ENCODE results near the gene POT1. TPM values are rescaled to one million over a fixed set of nuclear protein-coding genes. Genes with fewer than 3 reads are reported as not detected.

POT1 gene
- total RNA-seq, 4 donors from 2014 or later: 25.5 to 50.4 (median 33.5) TPM

GRCh38 chr7:124779620-124780019, 150.0 kb downstream of the POT1 start:
- Histone ChIP-seq H3K9me3 (no peaks in the 10 kb centered on the region), H3K4me3 (no peak overlapping the region), H3K27ac (no peak overlapping the region), H3K27me3 (no peaks in the 10 kb centered on the region), H3K36me3 (no peaks in the 10 kb centered on the region), H3K4me1 (no peaks in the 10 kb centered on the region)
- DNase-seq (ENCODE audit: low spot score in 2 of 2): no peak
- TF ChIP-seq, protein P1, sequence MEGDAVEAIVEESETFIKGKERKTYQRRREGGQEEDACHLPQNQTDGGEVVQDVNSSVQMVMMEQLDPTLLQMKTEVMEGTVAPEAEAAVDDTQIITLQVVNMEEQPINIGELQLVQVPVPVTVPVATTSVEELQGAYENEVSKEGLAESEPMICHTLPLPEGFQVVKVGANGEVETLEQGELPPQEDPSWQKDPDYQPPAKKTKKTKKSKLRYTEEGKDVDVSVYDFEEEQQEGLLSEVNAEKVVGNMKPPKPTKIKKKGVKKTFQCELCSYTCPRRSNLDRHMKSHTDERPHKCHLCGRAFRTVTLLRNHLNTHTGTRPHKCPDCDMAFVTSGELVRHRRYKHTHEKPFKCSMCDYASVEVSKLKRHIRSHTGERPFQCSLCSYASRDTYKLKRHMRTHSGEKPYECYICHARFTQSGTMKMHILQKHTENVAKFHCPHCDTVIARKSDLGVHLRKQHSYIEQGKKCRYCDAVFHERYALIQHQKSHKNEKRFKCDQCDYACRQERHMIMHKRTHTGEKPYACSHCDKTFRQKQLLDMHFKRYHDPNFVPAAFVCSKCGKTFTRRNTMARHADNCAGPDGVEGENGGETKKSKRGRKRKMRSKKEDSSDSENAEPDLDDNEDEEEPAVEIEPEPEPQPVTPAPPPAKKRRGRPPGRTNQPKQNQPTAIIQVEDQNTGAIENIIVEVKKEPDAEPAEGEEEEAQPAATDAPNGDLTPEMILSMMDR (IDR thresholded peaks at IDR 0.05): no peak
- TF ChIP-seq EP300 (IDR thresholded peaks at IDR 0.05) (no peak), POLR2A (IDR thresholded peaks at IDR 0.05) (no peak)

GRCh38 chr7:124779194-124779593, 150.4 kb downstream of the POT1 start:
- H3K27ac ChIP-seq: no peak overlapping the region
- H3K4me3 ChIP-seq: no peak overlapping the region
- no peak for TF ChIP-seq POLR2A (IDR thresholded peaks at IDR 0.05)
- TF ChIP-seq, protein P1 (IDR thresholded peaks at IDR 0.05): no peak
- TF ChIP-seq EP300 (IDR thresholded peaks at IDR 0.05): no peak
- no peaks in the 10 kb centered on the region for H3K4me1 ChIP-seq
- no peaks in the 10 kb centered on the region for H3K9me3 ChIP-seq
- WGBS, 2 donors: 61 to 67% methylated on average over 3 of the region's 3 CpGs
- H3K27me3 ChIP-seq: no peaks in the 10 kb centered on the region
- no peaks in the 10 kb centered on the region for H3K36me3 ChIP-seq
- no peak for DNase-seq (ENCODE audit: low spot score in 2 of 2)

GRCh38 chr7:124777268-124777667, 152.4 kb downstream of the POT1 start:
- DNase-seq (ENCODE audit: low spot score in 2 of 2): no peak
- TF ChIP-seq EP300 (IDR thresholded peaks at IDR 0.05): no peak
- TF ChIP-seq, protein P1 (IDR thresholded peaks at IDR 0.05): no peak
- TF ChIP-seq POLR2A (IDR thresholded peaks at IDR 0.05): no peak
- H3K27me3 ChIP-seq: no peaks in the 10 kb centered on the region
- no peaks in the 10 kb centered on the region for H3K36me3 ChIP-seq
- no peak overlapping the region for H3K4me3 ChIP-seq
- no peaks in the 10 kb centered on the region for H3K4me1 ChIP-seq
- WGBS, 2 donors: 51 to 70% methylated on average over 2 of the region's 2 CpGs
- no peak overlapping the region for H3K27ac ChIP-seq
- no peaks in the 10 kb centered on the region for H3K9me3 ChIP-seq

GRCh38 chr7:124776153-124776552, 153.5 kb downstream of the POT1 start:
- TF ChIP-seq, protein P1 (IDR thresholded peaks at IDR 0.05): no peak
- Histone ChIP-seq H3K4me3 (no peak overlapping the region), H3K27me3 (no peaks in the 10 kb centered on the region), H3K4me1 (no peaks in the 10 kb centered on the region), H3K9me3 (no peaks in the 10 kb centered on the region), H3K36me3 (no peaks in the 10 kb centered on the region), H3K27ac (no peak overlapping the region)
- 67 to 72% methylated on average over 2 of the region's 2 CpGs for WGBS, 2 donors
- DNase-seq (ENCODE audit: low spot score in 2 of 2): no peak

- H3K4me1 ChIP-seq: no peaks in the 10 kb centered on the region
- DNase-seq (ENCODE audit: low spot score in 2 of 2): no peak
- no peak for TF ChIP-seq EP300 (IDR thresholded peaks at IDR 0.05)
- no peak for TF ChIP-seq POLR2A (IDR thresholded peaks at IDR 0.05)
- TF ChIP-seq, protein P1 (IDR thresholded peaks at IDR 0.05): no peak
- no peaks in the 10 kb centered on the region for H3K9me3 ChIP-seq
- H3K36me3 ChIP-seq: no peaks in the 10 kb centered on the region
- no peak overlapping the region for H3K27ac ChIP-seq
- H3K4me3 ChIP-seq: no peak overlapping the region
- H3K27me3 ChIP-seq: no peaks in the 10 kb centered on the region
These were observed 154.2 kb downstream of the POT1 start for GRCh38 chr7:124775422-124775821.

Measured in tibial nerve (tissue), 4 donors.